IPS-18a (cell line): ENCODE measurements around the gene CLPTM1L.
"Not testable (repeated sequence)": the region's sequence is repeated elsewhere in the genome, so short reads cannot be mapped to it uniquely, and the experiment has no call there.

Source experiments
- H3K27ac ChIP-seq: one replicate; pipeline ENCODE4 v1.5.1; 2013; ENCODE audit warnings: low read length
- H3K27me3 ChIP-seq: one replicate; pipeline ENCODE4 v1.6.1; 2013; ENCODE audit warnings: mild to moderate bottlenecking, low read length; ENCODE audit not compliant: control insufficient read depth, insufficient read depth
- H3K36me3 ChIP-seq: one replicate; pipeline ENCODE4 v1.6.1; 2013; ENCODE audit warnings: low read depth, low read length; ENCODE audit not compliant: control insufficient read depth
- H3K4me1 ChIP-seq: one replicate; pipeline ENCODE4 v1.6.1; 2013; ENCODE audit warnings: low read depth, low read length; ENCODE audit not compliant: control insufficient read depth
- H3K4me3 ChIP-seq: one replicate; pipeline ENCODE4 v1.5.1; 2013; ENCODE audit warnings: low read length
- H3K9ac ChIP-seq: one replicate; pipeline ENCODE4 v1.6.1; 2013; ENCODE audit warnings: mild to moderate bottlenecking, low read length, moderate library complexity
- H3K9me3 ChIP-seq: one replicate; pipeline ENCODE4 v1.6.1; 2013; ENCODE audit warnings: low read depth, low read length; ENCODE audit not compliant: control insufficient read depth

Gene CLPTM1L

DNA sequence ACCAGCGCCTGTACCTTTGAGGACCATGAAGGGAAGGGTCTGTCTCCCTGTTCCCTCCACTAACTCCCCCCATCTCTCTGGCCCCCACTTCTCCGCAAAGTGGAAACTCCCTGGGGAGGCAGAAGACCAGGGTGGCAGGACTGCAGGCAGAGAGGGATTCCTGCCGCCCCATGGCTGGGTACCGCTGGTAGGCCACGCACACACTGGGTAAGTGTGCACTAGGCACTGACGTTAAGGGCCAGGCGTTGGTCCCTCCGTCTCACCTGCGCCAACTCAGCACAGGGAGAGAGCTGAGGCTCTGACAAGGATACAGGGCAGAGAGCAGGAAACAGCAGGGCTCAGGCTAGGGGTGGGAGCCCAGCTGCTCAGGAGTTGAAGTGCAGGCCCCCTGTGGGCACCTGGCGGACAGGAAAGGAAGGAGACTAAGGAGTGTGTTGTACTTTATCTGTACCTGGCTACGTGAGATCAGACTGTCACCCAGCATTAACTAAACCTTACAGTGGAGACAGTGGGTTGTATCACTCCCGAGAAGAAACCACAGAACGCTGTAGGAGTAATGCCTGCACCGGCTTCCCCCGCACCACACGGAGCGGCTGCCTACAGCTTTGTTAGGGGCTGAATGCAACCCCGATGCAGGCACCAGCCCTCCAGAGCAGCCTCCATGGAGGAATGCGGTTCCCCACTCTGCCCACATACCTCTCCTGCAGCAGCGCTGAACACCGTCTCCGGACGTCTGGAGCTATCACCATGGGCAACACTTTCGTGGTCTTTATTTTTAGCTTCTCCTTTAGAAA is 34.2 kb upstream of the CLPTM1L start:
- Histone ChIP-seq H3K27ac (no peak overlapping the region), H3K9me3 (no peaks in the 10 kb centered on the region), H3K4me3 (no peak overlapping the region), H3K9ac (no peak overlapping the region), H3K4me1 (peaks cover 3% of the 10 kb centered on the region), H3K36me3 (no peaks in the 10 kb centered on the region), H3K27me3 (peaks cover 28% of the 10 kb centered on the region)

DNA sequence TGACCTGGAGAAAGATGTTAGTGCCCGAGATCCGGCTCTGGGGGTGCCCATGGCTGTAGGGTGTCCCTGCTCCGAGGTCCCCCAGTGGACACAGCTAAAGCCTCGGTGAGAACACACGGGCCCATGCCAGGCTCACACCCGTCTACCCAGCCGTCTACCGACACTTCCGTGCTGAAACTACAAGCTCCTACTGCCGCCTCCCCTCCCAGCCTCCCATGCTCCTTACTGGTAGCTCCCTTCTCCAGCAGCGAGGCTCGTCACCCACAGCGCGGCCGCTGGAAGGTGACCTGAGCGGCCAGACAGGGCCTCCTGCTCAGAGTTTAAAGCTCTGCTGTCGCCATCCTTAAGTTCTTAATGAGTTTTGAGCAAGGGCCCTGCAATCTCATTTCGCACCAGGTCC is 33.2 kb upstream of the CLPTM1L start:
- Histone ChIP-seq H3K4me1 (peaks cover 3% of the 10 kb centered on the region), H3K9ac (no peak overlapping the region), H3K9me3 (no peaks in the 10 kb centered on the region), H3K36me3 (no peaks in the 10 kb centered on the region), H3K4me3 (no peak overlapping the region), H3K27me3 (peaks cover 22% of the 10 kb centered on the region), H3K27ac (no peak overlapping the region)

GRCh38 chr5:1376981-1377380 is 32.1 kb upstream of the CLPTM1L start:
- peaks cover 22% of the 10 kb centered on the region for H3K27me3 ChIP-seq
- H3K27ac ChIP-seq: no peak overlapping the region
- H3K36me3 ChIP-seq: no peaks in the 10 kb centered on the region
- H3K4me3 ChIP-seq: no peak overlapping the region
- H3K4me1 ChIP-seq: peaks cover 3% of the 10 kb centered on the region
- no peaks in the 10 kb centered on the region for H3K9me3 ChIP-seq
- no peak overlapping the region for H3K9ac ChIP-seq

GRCh38 chr5:1375871-1376810 is 31.2 kb upstream of the CLPTM1L start:
- Histone ChIP-seq H3K27me3 (peaks cover 16% of the 10 kb centered on the region), H3K9me3 (no peaks in the 10 kb centered on the region), H3K36me3 (no peaks in the 10 kb centered on the region), H3K4me1 (peaks cover 3% of the 10 kb centered on the region), H3K4me3 (no peak overlapping the region), H3K27ac (no peak overlapping the region), H3K9ac (no peak overlapping the region)

- no peaks in the 10 kb centered on the region for H3K36me3 ChIP-seq
- H3K27ac ChIP-seq: no peak overlapping the region
- no peaks in the 10 kb centered on the region for H3K4me1 ChIP-seq
- H3K9me3 ChIP-seq: no peaks in the 10 kb centered on the region
- H3K9ac ChIP-seq: no peak overlapping the region
- H3K27me3 ChIP-seq: peaks cover 2% of the 10 kb centered on the region
- no peak overlapping the region for H3K4me3 ChIP-seq
Measured at GRCh38 chr5:1374679-1375055, 29.8 kb upstream of the CLPTM1L start.

DNA sequence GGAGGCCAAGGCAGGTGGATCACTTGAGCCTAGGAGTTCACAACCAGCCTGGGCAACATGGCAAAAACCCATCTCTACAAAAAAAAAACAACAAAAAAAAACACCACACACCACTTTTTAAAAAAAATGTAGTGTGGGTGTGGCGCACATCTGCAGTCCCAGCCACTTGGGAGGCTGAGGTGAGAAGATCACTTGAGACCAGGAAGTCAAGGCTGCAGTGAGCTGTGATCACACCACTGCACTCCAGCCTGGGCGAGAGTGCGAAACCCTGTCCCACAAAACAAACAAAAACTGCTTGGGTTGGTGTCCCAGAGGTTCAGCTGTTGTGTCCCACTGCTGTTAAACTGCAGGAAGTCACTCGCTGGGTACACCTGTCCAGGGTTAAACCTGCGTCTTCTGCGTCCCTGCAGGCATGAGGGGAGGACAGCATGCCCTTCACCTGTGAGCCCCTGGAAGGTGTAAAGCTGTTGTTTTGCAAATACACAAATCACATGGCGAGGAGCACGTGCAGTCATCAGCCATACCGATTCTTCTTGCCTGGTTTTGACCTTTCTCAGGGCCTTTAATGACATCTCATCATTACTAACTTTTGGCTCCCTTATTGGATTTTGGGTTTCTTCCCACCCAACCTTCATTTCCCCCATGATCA is 29.3 kb upstream of the CLPTM1L start:
- Histone ChIP-seq H3K36me3 (no peaks in the 10 kb centered on the region), H3K4me3 (no peak overlapping the region), H3K27me3 (no peaks in the 10 kb centered on the region), H3K9me3 (no peaks in the 10 kb centered on the region), H3K27ac (no peak overlapping the region), H3K9ac (no peak overlapping the region), H3K4me1 (no peaks in the 10 kb centered on the region)

DNA sequence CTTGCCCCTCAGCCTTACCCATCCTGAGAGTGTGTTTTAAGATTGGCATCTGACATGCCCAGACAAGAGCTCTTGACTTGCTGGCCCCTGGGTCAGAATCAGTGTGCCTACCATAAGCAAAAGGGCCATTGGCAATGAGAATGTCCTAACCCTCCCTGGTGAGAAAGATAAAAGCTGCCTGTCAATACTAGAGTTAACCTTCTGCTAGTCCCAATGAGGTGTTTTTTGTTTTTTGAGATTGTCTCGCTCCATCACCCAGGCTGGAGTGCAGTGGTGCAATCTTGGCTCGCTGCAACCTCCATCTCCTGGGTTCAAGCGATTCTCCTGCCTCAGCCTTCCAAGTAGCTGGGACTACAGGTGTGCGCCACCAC is 27.1 kb upstream of the CLPTM1L start:
- not testable (repeated sequence) for H3K27me3 ChIP-seq, H3K9ac ChIP-seq, H3K27ac ChIP-seq, H3K36me3 ChIP-seq, H3K4me1 ChIP-seq, H3K9me3 ChIP-seq, H3K4me3 ChIP-seq

DNA sequence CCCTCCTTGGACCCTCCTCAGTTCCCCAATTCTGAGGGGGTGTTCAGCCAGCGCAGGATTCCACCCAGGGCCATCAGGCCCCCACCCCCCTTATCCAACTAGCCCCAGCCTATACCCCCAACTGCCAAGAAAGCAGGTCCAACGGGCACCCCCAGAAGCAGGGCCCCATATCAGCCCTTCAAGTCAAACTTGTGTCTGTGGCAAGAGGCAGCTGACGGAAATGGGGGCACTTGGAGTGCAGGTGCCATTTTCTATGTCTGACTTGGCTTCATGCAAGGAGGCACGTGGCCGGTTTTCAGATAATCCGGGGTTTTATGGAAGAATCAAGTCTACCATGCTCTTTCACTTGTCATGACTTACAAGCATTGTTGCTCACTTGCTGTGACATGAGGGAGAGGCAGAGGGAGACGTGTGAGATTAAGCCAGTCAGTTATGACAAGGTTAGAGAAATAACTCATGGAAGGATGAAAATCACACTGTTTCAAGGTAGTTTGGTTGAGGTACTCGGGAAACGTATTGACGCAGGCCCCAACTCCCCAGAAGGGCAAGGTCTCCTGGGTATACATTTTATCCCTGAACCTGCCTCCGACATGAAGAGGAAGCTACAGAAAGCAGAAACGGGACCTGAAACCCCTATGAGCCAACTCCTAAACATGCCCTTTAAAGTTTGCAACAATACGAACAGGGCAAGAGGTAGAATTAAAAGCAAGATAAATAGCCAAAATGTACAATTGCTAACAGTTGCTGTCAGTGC is 26.5 kb upstream of the CLPTM1L start:
- Histone ChIP-seq H3K9me3 (no peaks in the 10 kb centered on the region), H3K27ac (no peak overlapping the region), H3K9ac (no peak overlapping the region), H3K36me3 (no peaks in the 10 kb centered on the region), H3K4me1 (no peaks in the 10 kb centered on the region), H3K4me3 (no peak overlapping the region), H3K27me3 (no peaks in the 10 kb centered on the region)

DNA sequence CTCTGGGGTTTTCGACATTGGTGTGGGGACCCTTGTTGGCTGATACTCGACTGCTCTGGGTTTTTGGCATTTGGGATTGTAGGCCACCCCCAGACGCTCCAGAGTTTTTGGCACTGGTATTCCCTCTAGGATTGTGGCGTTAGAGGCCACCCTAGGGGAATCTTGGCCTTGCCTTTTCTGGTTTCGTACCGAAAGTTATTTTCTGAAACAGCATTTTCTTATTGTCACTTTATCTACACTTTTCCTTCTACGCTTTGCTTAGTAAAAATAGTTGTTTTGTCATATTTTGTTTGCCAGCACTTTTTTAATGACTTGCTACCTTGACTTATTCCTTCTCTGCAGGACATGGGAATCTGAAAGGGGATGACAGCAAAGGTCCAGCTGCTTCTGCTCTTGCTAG is 25.1 kb upstream of the CLPTM1L start:
- Histone ChIP-seq H3K27ac (no peak overlapping the region), H3K4me1 (no peaks in the 10 kb centered on the region), H3K9me3 (no peaks in the 10 kb centered on the region), H3K4me3 (no peak overlapping the region), H3K36me3 (no peaks in the 10 kb centered on the region), H3K27me3 (no peaks in the 10 kb centered on the region), H3K9ac (no peak overlapping the region)

DNA sequence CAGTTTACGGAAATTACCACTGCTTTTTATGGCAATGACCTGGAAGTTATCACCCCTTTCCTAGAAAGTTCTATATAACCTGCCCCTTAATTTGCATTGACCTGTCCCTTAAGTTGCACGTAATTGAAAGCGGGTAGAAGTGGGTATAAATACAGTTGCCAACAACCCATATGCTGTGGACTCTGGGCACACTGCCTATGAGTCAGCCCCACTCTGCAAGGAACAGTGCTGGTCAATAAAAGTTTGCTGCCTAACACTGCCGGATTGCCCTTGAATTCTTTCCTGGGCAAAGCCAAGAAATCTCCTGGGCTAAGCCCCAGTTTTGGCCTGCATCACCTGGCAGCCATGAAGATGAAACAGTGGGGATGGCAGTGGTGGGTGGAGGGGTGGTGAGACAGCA is 23.9 kb upstream of the CLPTM1L start:
- Histone ChIP-seq H3K27me3 (peaks cover 4% of the 10 kb centered on the region), H3K4me3 (no peak overlapping the region), H3K4me1 (no peaks in the 10 kb centered on the region), H3K27ac (no peak overlapping the region), H3K36me3 (no peaks in the 10 kb centered on the region), H3K9ac (no peak overlapping the region), H3K9me3 (no peaks in the 10 kb centered on the region)

- Histone ChIP-seq H3K9ac (no peak overlapping the region), H3K9me3 (no peaks in the 10 kb centered on the region), H3K4me1 (no peaks in the 10 kb centered on the region), H3K4me3 (no peak overlapping the region), H3K36me3 (no peaks in the 10 kb centered on the region), H3K27ac (no peak overlapping the region), H3K27me3 (peaks cover 6% of the 10 kb centered on the region)
Measured at GRCh38 chr5:1368236-1368635, 23.3 kb upstream of the CLPTM1L start.
